Kidney (tissue), 14 donors: ENCODE data around the gene WFDC5. TPM values are rescaled to one million over a fixed set of nuclear protein-coding genes. Genes with fewer than 3 reads are reported as not detected.
A peak's percentile ranks its signal among the peaks of the same experiment; 100 is the strongest.

Experiments used
- DNase-seq, 5 donors: peaks; one replicate each; pipeline ENCODE4 v3.0.0-alpha.2; 2013 to 2020
- FAIRE-seq: peaks from 2 replicates; lab custom pipeline; 2012; peaks lifted over from hg19 to GRCh38; lab: Jason Lieb, UNC
- H3K27ac ChIP-seq, 2 donors: one replicate each; pipeline ENCODE4 v1.7.0; 2013; ENCODE audit warnings: low read depth in 2 of 2, low read length in 2 of 2, inconsistent platforms in 1 of 2
- H3K27me3 ChIP-seq: one replicate; pipeline ENCODE4 v1.7.1; 2013; ENCODE audit warnings: low read length, inconsistent platforms; ENCODE audit not compliant: control insufficient read depth, insufficient read depth
- H3K36me3 ChIP-seq, 3 donors: one replicate each; pipeline versions ENCODE4 v1.7.0 to v1.7.1; 2013; ENCODE audit warnings: low read length in 3 of 3, control low read depth in 1 of 3, inconsistent platforms in 1 of 3; ENCODE audit not compliant: insufficient read depth in 3 of 3, control insufficient read depth in 2 of 3
- H3K4me1 ChIP-seq, 3 donors: one replicate each; pipeline versions ENCODE4 v1.7.0 to v1.7.1; 2013; ENCODE audit warnings: low read length in 3 of 3, inconsistent platforms in 1 of 3, low read depth in 1 of 3; ENCODE audit not compliant: control insufficient read depth in 2 of 3, insufficient read depth in 2 of 3
- H3K4me3 ChIP-seq, 3 donors: one replicate each; pipeline versions ENCODE4 v1.7.0 to v1.8.1; 2013; ENCODE audit warnings: low read length in 3 of 3, control low read depth in 1 of 3, inconsistent platforms in 1 of 3
- H3K9ac ChIP-seq, 3 donors: one replicate each; pipeline versions ENCODE4 v1.7.0 to v1.7.1; 2013; ENCODE audit warnings: low read length in 3 of 3, control low read depth in 1 of 3, inconsistent platforms in 1 of 3
- H3K9me3 ChIP-seq, 3 donors: one replicate each; pipeline versions ENCODE4 v1.7.0 to v1.7.1; 2013; ENCODE audit warnings: low read length in 3 of 3, control low read depth in 1 of 3, inconsistent platforms in 1 of 3; ENCODE audit not compliant: control insufficient read depth in 2 of 3, insufficient read depth in 1 of 3
- CTCF ChIP-seq: IDR thresholded peaks from 3 replicates; pipeline ENCODE4 v1.5.1; 2012; ENCODE audit warnings: mild to moderate bottlenecking, moderate library complexity, borderline replicate concordance; ENCODE audit not compliant: insufficient read depth; ENCODE audit errors: extremely low read depth
- intact Hi-C: fragments of 100-400 bp; cut with DNase I; formaldehyde crosslinking; loops from one replicate; pipeline ENCODE4 v1.11.1; 2022
- polyA plus RNA-seq: library from polyadenylated mRNA; stranded (reverse); fragments of 350-450 nt; fragmentation: Illumina TruSeq; extraction: RNeasy Lipid Tissue Mini Kit (QIAGEN cat#74804); gene quantifications from one replicate; pipeline ENCODE4 v1.2.3, GENCODE V29; 2014; ENCODE audit warnings: low read depth, low replicate concordance; ENCODE audit not compliant: insufficient read depth
- total RNA-seq: library from RNA; stranded (reverse); fragmentation: NEBNext Ultra II Directional; extraction: Animal tissue kit (Norgen Biotek cat#: 25700); gene quantifications from one replicate; pipeline ENCODE4 v1.2.1, GENCODE V29; 2021
- donor health status: control.
- donor health status: control.
- donor health status: control.
- donor health status: control.
- donor health status: control.
- donor health status: DM: yes; HTN: yes; CAD: no.
- donor health status: Normal renal cell carcinoma (clear cell type).

The WFDC5 gene
- total and polyA plus RNA-seq, 2 donors from 2014 or later, result 1.0 TPM; not detected in 1

GRCh38 chr20:45103072-45103471, 11.9 kb downstream of the WFDC5 start:
- Histone ChIP-seq H3K36me3 (no peaks in the 10 kb centered on the region), H3K27me3 (peaks cover 11% of the 10 kb centered on the region), H3K9me3 (no peaks in the 10 kb centered on the region), H3K4me3 (no peak overlapping the region), H3K4me1 (peaks cover 0 to 1% (median 0%) of the 10 kb centered on the region in 3 donors), H3K9ac (no peak overlapping the region), H3K27ac (no peak overlapping the region)
- no peak for TF ChIP-seq CTCF
- intact Hi-C loops, result no loop called here
- FAIRE-seq (no peak), DNase-seq (no peak)

- Histone ChIP-seq H3K4me3 (no peak overlapping the region), H3K9me3 (no peaks in the 10 kb centered on the region), H3K4me1 (peaks cover 0 to 3% (median 0%) of the 10 kb centered on the region in 3 donors), H3K36me3 (no peaks in the 10 kb centered on the region), H3K9ac (no peak overlapping the region), H3K27ac (no peak overlapping the region), H3K27me3 (peaks cover 24% of the 10 kb centered on the region)
- intact Hi-C loops, result no loop called here
- no peak for TF ChIP-seq CTCF
- DNase-seq, result no peak
- FAIRE-seq, result no peak
Observed at GRCh38 chr20:45101333-45101850, 13.6 kb downstream of the WFDC5 start.

- H3K9me3 ChIP-seq, result no peaks in the 10 kb centered on the region
- peaks cover 27% of the 10 kb centered on the region for H3K27me3 ChIP-seq
- DNase-seq (peak in 4 of 5 donors; percentile 18 to 81 (median 22)), FAIRE-seq (no peak)
- H3K9ac ChIP-seq, result no peak within 1 kb of the TSS
- no peak for TF ChIP-seq CTCF
- no peak within 1 kb of the TSS for H3K27ac ChIP-seq
- H3K36me3 ChIP-seq, result no peaks in the 10 kb centered on the region
- no peak within 1 kb of the TSS for H3K4me3 ChIP-seq
- intact Hi-C loops, result no loop called here
- H3K4me1 ChIP-seq, result peaks cover 0 to 3% (median 0%) of the 10 kb centered on the region in 3 donors
Observed at GRCh38 chr20:45100563-45101245, 14.3 kb downstream of the WFDC5 start, which contains the start of gene KCNS1. Gene KCNS1 (minus strand): TSS chr20:45101127. CDS start chr20:45099236, 1,891 bp downstream.
